HCT116 (cell line): ENCODE data around the gene STK32B. TPM values are rescaled to one million over a fixed set of nuclear protein-coding genes. Genes with fewer than 3 reads are reported as not detected.

Experiments used
- ATAC-seq: fragments of 200-7000 bp; cut with Tn5 transposase; 2 replicates; pipeline ENCODE4 v1.9.1; 2020; ENCODE audit warnings: mild to moderate bottlenecking, moderate library complexity
- BruUV-seq: library from RNA; stranded (reverse); fragments of 400-500 nt; replicated peaks from 2 replicates; lab custom pipeline; 2021; lab: Mats Ljungman, UMichigan
- CTCF ChIA-PET: fragments of 300-600 bp; sonication (Branson Sonifier 250); formaldehyde crosslinking; loops from one replicate; lab custom pipeline; 2021; ENCODE audit warnings: antibody characterized with exemption; lab: Charles Lee
- POLR2A ChIA-PET: fragments of 300-600, 350-600 bp; sonication (Branson Sonifier 250); formaldehyde crosslinking; loops from one replicate; lab custom pipeline; 2021; ENCODE audit warnings: antibody characterized with exemption; lab: Charles Lee
- RAD21 ChIA-PET, 2 experiments: fragments of 300-600 bp; sonication (Branson Sonifier 250); formaldehyde crosslinking; loops; one replicate each; lab custom pipeline; 2023; ENCODE audit warnings: low total read pairs in 2 of 2; ENCODE audit not compliant: uncharacterized antibody in 2 of 2, unreplicated experiment in 2 of 2, low non-redundant PET in 1 of 2; lab: Charles Lee
- DNase-seq: peaks from one replicate; pipeline ENCODE4 v3.0.0-alpha.2; 2010; ENCODE audit warnings: low read depth, low spot score
- H2AFZ ChIP-seq: fragments of 200-600 bp; shearing (Covaris generic), sonication (generic); 2 replicates; pipeline ENCODE4 v1.6.1; 2017; ENCODE audit warnings: low read depth, mixed run types, mixed read lengths, antibody characterized with exemption, low read length; ENCODE audit not compliant: poor library complexity, severe bottlenecking
- H3K27ac ChIP-seq: 2 replicates; pipeline ENCODE4 v1.5.1; 2012; ENCODE audit warnings: low read depth, low read length
- H3K27me3 ChIP-seq: fragments of 200-600 bp; sonication (generic); 2 replicates; pipeline ENCODE4 v1.6.1; 2016; ENCODE audit warnings: mixed run types, low read length, mixed read lengths; ENCODE audit not compliant: insufficient read depth
- H3K36me3 ChIP-seq, 2 experiments: fragments of 200-500 bp in 1 of 2; fragments of 200-600 bp in 1 of 2; sonication (Bioruptor generic) in 1 of 2; sonication (generic) in 1 of 2; 2 replicates each; pipeline versions ENCODE4 v1.5.1 to v1.6.1; 2014 to 2016; ENCODE audit warnings: low read length in 2 of 2, inconsistent platforms in 1 of 2, mixed read lengths in 1 of 2, mixed run types in 1 of 2; ENCODE audit not compliant: insufficient read depth in 2 of 2, control insufficient read depth in 1 of 2
- H3K4me1 ChIP-seq, 2 experiments: fragments of 200-600 bp in 1 of 2; sonication (generic) in 1 of 2; 2 replicates each; pipeline versions ENCODE4 v1.5.1 to v1.6.1; 2012 to 2017; ENCODE audit warnings: low read length in 2 of 2, inconsistent platforms in 1 of 2, mild to moderate bottlenecking in 1 of 2, mixed read lengths in 1 of 2, mixed run types in 1 of 2, moderate library complexity in 1 of 2; ENCODE audit not compliant: insufficient read depth in 2 of 2, control insufficient read depth in 1 of 2
- H3K4me2 ChIP-seq: fragments of 200-600 bp; sonication (generic); 2 replicates; pipeline ENCODE4 v1.6.1; 2017; ENCODE audit warnings: mixed run types, low read length, mixed read lengths
- H3K4me3 ChIP-seq, 2 experiments: fragments of 200-600 bp in 1 of 2; sonication (generic) in 1 of 2; replicated peaks in 1 of 2; 2 replicates each; pipeline ENCODE4 v1.5.1; 2011 to 2016; ENCODE audit warnings: low read length in 2 of 2, control low read depth in 1 of 2, low read depth in 1 of 2, mild to moderate bottlenecking in 1 of 2, mixed read lengths in 1 of 2, mixed run types in 1 of 2
- H3K79me2 ChIP-seq: fragments of 200-600 bp; sonication (generic); 2 replicates; pipeline ENCODE4 v1.6.1; 2017; ENCODE audit warnings: mild to moderate bottlenecking, mixed run types, low read length, moderate library complexity, mixed read lengths; ENCODE audit not compliant: insufficient read depth
- H3K9ac ChIP-seq: fragments of 200-600 bp; sonication (generic); 2 replicates; pipeline ENCODE4 v1.6.1; 2016; ENCODE audit warnings: low read length, mixed read lengths
- H3K9me2 ChIP-seq: fragments of 200-600 bp; sonication (generic), shearing (Covaris generic); 2 replicates; pipeline ENCODE4 v1.6.1; 2017; ENCODE audit warnings: mixed run types, mild to moderate bottlenecking, moderate library complexity; ENCODE audit not compliant: insufficient read depth
- H3K9me3 ChIP-seq, 2 experiments: fragments of 200-500 bp in 1 of 2; fragments of 200-600 bp in 1 of 2; sonication (Bioruptor generic) in 1 of 2; sonication (generic) in 1 of 2; 2 replicates each; pipeline ENCODE4 v1.6.1; 2014 to 2017; ENCODE audit warnings: low read length in 2 of 2, mixed read lengths in 2 of 2, inconsistent platforms in 1 of 2, low read depth in 1 of 2, mild to moderate bottlenecking in 1 of 2, mixed run types in 1 of 2, moderate library complexity in 1 of 2; ENCODE audit not compliant: control insufficient read depth in 1 of 2, insufficient read depth in 1 of 2
- H4K20me1 ChIP-seq: fragments of 200-600 bp; sonication (generic), shearing (Covaris generic); 2 replicates; pipeline ENCODE4 v1.6.1; 2017; ENCODE audit warnings: mixed run types, mild to moderate bottlenecking, moderate library complexity; ENCODE audit not compliant: insufficient read depth
- ATF3 ChIP-seq: IDR thresholded peaks from 2 replicates; pipeline ENCODE4 v1.6.1; 2012
- CBX3 ChIP-seq: IDR thresholded peaks from 2 replicates; pipeline ENCODE4 v1.6.1; 2012; ENCODE audit warnings: low read depth
- ELF1 ChIP-seq: IDR thresholded peaks from 2 replicates; pipeline ENCODE4 v1.6.1; 2012; ENCODE audit warnings: low read depth, borderline replicate concordance
- EZH2 ChIP-seq: fragments of 200-600 bp; sonication (generic); IDR thresholded peaks from 2 replicates; pipeline ENCODE4 v1.6.1; 2017; ENCODE audit warnings: antibody characterized with exemption, mixed run types
- FOSL1 ChIP-seq: IDR thresholded peaks from 2 replicates; pipeline ENCODE4 v1.6.1; 2012; ENCODE audit warnings: low read depth
- POLR2A ChIP-seq: IDR thresholded peaks from 2 replicates; pipeline ENCODE4 v1.7.0; 2011; ENCODE audit warnings: borderline replicate concordance; ENCODE audit not compliant: insufficient read depth, insufficient read length; ENCODE audit errors: extremely low read depth
- SIN3A ChIP-seq: IDR thresholded peaks from 2 replicates; pipeline ENCODE4 v1.6.1; 2012; ENCODE audit warnings: low read depth
- YY1 ChIP-seq: IDR thresholded peaks from 2 replicates; pipeline ENCODE4 v1.6.1; 2011; ENCODE audit warnings: low read length, low read depth, moderate library complexity, mild to moderate bottlenecking; ENCODE audit not compliant: insufficient replicate concordance; ENCODE audit errors: extremely low read depth
- intact Hi-C: fragments of 100-400 bp; cut with micrococcal nuclease; formaldehyde crosslinking; loops from 2 replicates; pipeline ENCODE4 v1.10.0; 2022
- total RNA-seq: library from RNA; stranded (reverse); gene quantifications from one replicate; pipeline ENCODE4 v1.2.1, GENCODE V29; 2021; ENCODE audit not compliant: unreplicated experiment

The STK32B gene
- total RNA-seq, 1 experiment from 2014 or later, result not detected

- no TSS peak for BruUV-seq
- Histone ChIP-seq H3K9me2 (no peaks in the 10 kb centered on the region), H2AFZ (no peak overlapping the region), H3K79me2 (no peaks in the 10 kb centered on the region), H3K4me3 (no peak overlapping the region), H3K27me3 (peaks cover 27% of the 10 kb centered on the region), H3K9ac (no peak overlapping the region), H3K4me2 (no peak overlapping the region), H4K20me1 (no peaks in the 10 kb centered on the region), H3K9me3 (no peaks in the 10 kb centered on the region), H3K36me3 (no peaks in the 10 kb centered on the region), H3K27ac (no peak overlapping the region), H3K4me1 (peaks cover 0 to 13% of the 10 kb centered on the region in 2 experiments; a peak in 2 of 4 replicates)
- RAD21 ChIA-PET, result no interaction called here
- CTCF ChIA-PET, result no interaction called here
- intact Hi-C loops, result no loop called here
- POLR2A ChIA-PET, result no interaction called here
- TF ChIP-seq FOSL1, result no peak
- TF ChIP-seq CBX3, result no peak
- no peak for ATAC-seq
- DNase-seq, result no peak
These were observed 158.6 kb downstream of the STK32B start for GRCh38 chr4:5209862-5210261.

DNA sequence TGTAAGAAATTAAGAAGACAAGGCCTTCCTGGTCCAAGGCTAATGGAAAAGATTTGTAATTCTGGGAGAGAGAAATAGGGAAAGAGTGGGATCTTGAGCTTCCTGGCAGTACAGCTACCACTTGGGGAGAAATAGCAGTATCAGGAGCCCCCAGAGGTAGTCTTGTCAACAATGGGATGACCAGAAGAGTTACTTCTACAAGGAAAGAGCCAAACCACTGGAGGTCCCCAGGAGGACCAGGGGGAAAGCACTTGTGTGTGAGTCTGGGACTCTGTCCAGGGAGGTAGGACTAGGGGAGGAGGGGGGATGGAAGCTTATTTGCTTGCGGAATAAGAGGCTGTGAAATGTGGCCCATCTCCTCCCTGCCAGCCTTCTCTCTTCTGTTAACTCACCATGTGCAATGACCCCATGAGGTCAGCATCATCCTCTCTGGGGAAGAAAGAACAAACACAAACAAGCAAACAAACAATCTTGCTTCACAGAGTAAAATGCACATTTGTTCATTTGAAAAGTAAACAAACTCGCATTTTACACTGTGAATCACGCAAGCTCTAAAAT lies 160.1 kb downstream of the STK32B start:
- Histone ChIP-seq H3K79me2 (no peaks in the 10 kb centered on the region), H3K27me3 (peaks cover 41% of the 10 kb centered on the region), H2AFZ (no peak overlapping the region), H3K4me2 (no peak overlapping the region), H3K4me1 (peaks cover 0 to 6% of the 10 kb centered on the region in 2 experiments; a peak in 2 of 4 replicates), H3K27ac (no peak overlapping the region), H3K4me3 (no peak overlapping the region), H3K9ac (no peak overlapping the region), H3K9me2 (no peaks in the 10 kb centered on the region), H3K36me3 (no peaks in the 10 kb centered on the region), H4K20me1 (no peaks in the 10 kb centered on the region), H3K9me3 (no peaks in the 10 kb centered on the region)
- ChIA-PET POLR2A (no interaction called here), RAD21 (no interaction called here), CTCF (no interaction called here)
- DNase-seq, result no peak
- no TSS peak for BruUV-seq
- TF ChIP-seq YY1 (no peak), SIN3A (no peak), ATF3 (no peak), ELF1 (no peak), POLR2A (no peak), EZH2 (no peak)
- intact Hi-C loops, result no loop called here
- ATAC-seq, result no peak
